HepG2 (cell line): ENCODE measurements around the gene CD300LB.

Source experiments
- CTCF ChIP-seq: sonication (generic); formaldehyde crosslinking; IDR thresholded peaks from 2 replicates; pipeline ENCODE4 v1.5.0; 2020; ENCODE audit warnings: mild to moderate bottlenecking, missing genetic modification reagents, moderate library complexity
- GATA4 ChIP-seq: sonication (generic); IDR thresholded peaks from 2 replicates; pipeline ENCODE4 v1.6.1; 2016; ENCODE audit warnings: antibody characterized with exemption, low read depth, borderline replicate concordance
- PBX2 ChIP-seq: IDR thresholded peaks from 2 replicates; pipeline ENCODE4 v1.6.1; 2016; ENCODE audit warnings: control low read depth
- SMC3 ChIP-seq: IDR thresholded peaks from 2 replicates; pipeline ENCODE4 v1.6.1; 2011; ENCODE audit warnings: low read length, improper control_type of control experiment
- ZBTB42 ChIP-seq: sonication (generic); formaldehyde crosslinking; IDR thresholded peaks from 2 replicates; pipeline ENCODE4 v1.5.0; 2020; ENCODE audit warnings: mild to moderate bottlenecking, missing genetic modification reagents

- no peak for TF ChIP-seq ZBTB42 (CRISPR knock-in tag)
- no peak for TF ChIP-seq GATA4
- no peak for TF ChIP-seq SMC3
- TF ChIP-seq CTCF, result no peak
- TF ChIP-seq PBX2 (CRISPR knock-in tag), result no peak
Observed at GRCh38 chr17:74525781-74526288, 5.4 kb downstream of the CD300LB start.
